GM12865 (cell line): ENCODE measurements around the gene PRAC2.

Experiments
- DNase-seq: peaks from one replicate; pipeline ENCODE4 v3.0.0; 2010; ENCODE audit warnings: low read depth
- H3K4me3 ChIP-seq: 2 replicates; pipeline ENCODE4 v1.5.1; 2011; ENCODE audit warnings: mild to moderate bottlenecking, low read depth, low read length, control low read depth
- CTCF ChIP-seq: IDR thresholded peaks from 2 replicates; pipeline ENCODE4 v1.5.1; 2011; ENCODE audit warnings: low read length, control low read depth, low read depth, inconsistent platforms; ENCODE audit not compliant: insufficient read depth; ENCODE audit errors: missing control alignments

The PRAC2 gene

GRCh38 chr17:48717367-48718226 lies 5.4 kb upstream of the PRAC2 start:
- no peak overlapping the region for H3K4me3 ChIP-seq
- no peak for TF ChIP-seq CTCF
- no peak for DNase-seq

GRCh38 chr17:48718227-48718760 lies 4.7 kb upstream of the PRAC2 start:
- DNase-seq: no peak
- H3K4me3 ChIP-seq: no peak overlapping the region
- no peak for TF ChIP-seq CTCF

- H3K4me3 ChIP-seq: no peak overlapping the region
- no peak for DNase-seq
- TF ChIP-seq CTCF: no peak
These were observed 4.0 kb upstream of the PRAC2 start for GRCh38 chr17:48718761-48719641.

- TF ChIP-seq CTCF: no peak
- H3K4me3 ChIP-seq: no peak overlapping the region
- no peak for DNase-seq
These were observed 3.2 kb upstream of the PRAC2 start for GRCh38 chr17:48719642-48720265.

- no peak for TF ChIP-seq CTCF
- no peak for DNase-seq
- H3K4me3 ChIP-seq: no peak overlapping the region
These were observed 2.5 kb upstream of the PRAC2 start for GRCh38 chr17:48720266-48721008.

- no peak overlapping the region for H3K4me3 ChIP-seq
- TF ChIP-seq CTCF: no peak
- no peak for DNase-seq
These were observed 2.0 kb upstream of the PRAC2 start for GRCh38 chr17:48721009-48721402.
